Measurements from ENCODE around the gene ABHD2.
"Not testable (repeated sequence)": the region's sequence is repeated elsewhere in the genome, so short reads cannot be mapped to it uniquely, and the experiment has no call there.

ABHD2 gene

DNA sequence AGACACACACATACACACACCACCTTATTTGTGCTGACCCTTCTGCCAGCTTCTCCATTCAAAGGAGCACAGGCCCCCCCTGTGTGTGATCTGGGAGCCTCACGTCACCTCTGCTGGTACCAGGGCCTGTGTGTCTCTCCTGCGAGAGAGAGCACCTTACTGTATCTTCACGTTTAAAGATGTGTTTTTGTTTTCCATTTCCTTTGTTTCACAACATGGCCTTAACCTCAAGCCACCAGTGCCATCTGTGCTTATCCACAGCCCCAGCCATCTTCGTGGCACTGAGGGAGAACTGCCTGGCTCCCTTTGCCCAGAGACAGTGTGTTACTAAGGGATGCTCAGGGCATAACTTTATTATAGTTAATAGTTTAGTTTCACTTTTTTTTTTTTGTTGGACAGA lies 52.3 kb downstream of the ABHD2 start:
- no peak for DNase-seq

DNA sequence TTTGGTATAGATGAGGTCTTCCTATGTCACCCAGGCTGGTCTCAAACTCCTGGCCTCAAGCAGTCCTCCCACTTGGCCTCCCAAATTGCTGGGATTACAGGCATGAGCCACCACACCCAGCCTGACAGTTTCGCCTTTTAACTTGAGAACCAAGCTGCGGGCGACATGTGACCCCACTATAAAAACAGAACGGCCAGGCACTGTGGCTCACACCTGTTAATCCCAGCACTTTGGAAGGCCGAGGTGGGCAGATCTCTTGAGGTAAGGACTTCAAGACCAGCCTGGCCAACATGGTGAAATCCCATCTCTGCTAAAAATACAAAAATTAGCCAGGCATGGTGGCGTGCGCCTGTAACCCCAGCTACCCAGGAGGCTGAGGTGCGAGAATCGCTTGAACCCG lies 52.9 kb downstream of the ABHD2 start:
- DNase-seq = not testable (repeated sequence)

DNA sequence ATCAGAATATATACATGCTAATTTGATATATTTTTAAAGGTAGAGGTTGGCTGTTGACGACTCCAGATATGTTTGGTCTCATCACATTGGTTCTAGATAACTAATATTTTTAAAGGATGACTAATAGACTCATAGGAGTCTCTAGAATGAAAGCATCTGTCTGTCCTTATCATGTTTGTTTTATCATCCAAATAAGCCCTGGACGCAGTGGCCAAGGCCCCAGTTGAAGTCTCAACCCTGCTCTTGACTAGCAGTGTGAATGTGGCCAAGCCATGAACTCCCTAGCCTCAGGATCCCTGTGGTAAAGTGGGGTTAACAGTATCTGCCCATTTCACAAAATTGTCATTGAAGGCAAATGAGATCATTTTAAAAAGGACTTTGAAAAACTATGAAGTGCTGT lies 53.6 kb downstream of the ABHD2 start:
- no peak for DNase-seq

DNA sequence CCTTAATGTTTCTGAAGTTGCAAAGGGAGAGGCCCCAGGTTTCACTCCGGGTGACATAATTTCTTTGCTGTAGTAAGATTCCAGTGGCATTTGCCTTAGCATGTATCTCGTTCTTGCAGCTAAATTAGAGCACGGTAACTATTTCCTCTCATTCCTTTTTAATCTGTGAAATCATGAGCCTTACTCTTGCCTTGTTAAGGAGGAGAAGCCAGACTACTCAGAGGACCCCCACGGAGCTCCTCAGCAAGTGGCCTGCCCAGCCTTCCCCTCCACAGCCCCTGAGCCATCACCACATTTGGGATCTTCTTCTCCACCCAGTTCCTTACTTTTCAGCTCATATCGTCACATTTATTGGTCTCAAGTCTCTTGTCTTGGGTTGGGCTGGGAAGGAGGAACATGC lies 54.2 kb downstream of the ABHD2 start:
- no peak for DNase-seq

DNA sequence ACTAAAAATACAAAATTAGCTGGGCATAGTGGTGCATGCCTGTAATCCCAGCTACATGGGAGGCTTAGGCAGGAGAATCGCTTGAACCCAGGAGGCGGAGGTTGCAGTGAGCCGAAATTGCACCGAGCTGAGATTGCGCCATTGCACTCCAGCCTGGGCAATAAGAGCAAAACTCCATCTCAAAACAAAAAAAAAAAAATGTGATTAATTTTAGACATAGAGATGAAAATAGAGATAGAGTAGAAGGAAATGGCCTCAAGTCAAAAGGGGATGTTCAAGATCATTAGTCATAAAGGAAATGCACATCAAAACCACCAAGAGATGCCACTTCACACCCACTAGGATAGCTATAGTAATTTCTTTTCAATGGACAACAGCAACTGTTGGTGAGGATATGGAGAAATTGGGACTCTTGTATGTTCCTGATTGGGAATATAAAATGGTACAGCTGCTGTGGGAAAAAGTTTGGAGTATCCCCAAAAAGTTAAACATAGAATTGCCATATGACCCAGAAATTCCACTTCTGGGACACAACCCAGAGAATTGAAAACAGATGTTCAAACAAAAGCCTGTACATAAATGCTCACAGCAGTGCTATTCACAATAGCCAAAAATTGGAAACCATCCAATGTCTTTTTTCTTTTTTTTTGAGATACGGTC lies 55.4 kb downstream of the ABHD2 start:
- DNase-seq = no peak

DNA sequence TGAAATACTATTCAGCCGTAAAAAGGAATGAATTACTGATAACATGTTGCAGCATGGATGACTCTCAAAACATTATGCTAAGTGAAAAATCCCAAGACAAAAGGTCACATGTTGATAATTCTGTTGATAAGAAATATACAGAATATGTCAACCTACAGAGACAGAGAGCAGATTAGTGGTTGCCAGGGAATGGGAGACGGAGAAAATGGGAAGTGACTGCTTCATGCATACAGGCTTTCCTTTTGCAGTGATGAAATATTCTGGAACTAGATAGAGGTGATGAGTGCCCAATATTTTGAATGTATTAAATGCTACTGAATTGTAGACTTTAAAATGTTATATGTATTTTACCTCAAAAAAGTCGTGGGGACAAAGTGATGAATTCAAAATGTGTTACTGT lies 56.2 kb downstream of the ABHD2 start:
- no peak for DNase-seq

DNA sequence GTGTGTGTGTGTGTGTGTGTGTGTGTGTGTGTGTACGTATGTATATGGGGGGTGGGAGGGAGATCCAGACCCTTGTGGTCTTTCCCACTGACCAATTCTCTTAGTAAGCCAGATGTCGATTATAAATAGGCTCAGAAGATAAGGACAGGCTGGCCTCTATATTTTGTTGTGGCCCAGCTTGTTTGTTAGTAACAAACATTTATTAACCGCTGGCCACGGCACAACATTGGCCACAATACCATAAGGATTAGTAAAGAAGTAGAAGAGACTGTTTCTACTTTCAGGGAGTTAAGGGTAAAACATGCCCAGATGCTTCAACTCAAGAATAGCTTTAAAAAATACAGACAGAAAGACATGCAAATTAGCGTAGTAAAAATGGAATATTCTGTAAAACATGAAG lies 58.1 kb downstream of the ABHD2 start:
- DNase-seq = no peak

DNA sequence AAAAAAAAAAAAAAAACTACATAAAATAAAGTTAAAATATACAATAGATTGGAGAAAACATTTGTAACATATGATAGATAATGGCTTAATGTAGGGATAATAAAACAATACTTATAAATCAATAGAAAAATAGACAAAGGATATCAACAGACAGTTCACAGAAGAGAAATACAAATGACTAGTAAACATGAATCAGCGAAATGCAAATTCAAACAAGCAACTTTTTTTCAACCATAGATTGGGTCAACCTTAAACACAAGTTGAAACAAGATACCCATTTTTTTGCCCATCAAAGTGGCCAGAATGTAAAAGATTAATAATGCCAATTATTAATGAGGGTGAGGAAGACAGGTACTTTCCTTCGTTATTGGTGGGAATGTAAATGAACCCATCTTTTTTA lies 59.9 kb downstream of the ABHD2 start:
- DNase-seq = no peak

DNA sequence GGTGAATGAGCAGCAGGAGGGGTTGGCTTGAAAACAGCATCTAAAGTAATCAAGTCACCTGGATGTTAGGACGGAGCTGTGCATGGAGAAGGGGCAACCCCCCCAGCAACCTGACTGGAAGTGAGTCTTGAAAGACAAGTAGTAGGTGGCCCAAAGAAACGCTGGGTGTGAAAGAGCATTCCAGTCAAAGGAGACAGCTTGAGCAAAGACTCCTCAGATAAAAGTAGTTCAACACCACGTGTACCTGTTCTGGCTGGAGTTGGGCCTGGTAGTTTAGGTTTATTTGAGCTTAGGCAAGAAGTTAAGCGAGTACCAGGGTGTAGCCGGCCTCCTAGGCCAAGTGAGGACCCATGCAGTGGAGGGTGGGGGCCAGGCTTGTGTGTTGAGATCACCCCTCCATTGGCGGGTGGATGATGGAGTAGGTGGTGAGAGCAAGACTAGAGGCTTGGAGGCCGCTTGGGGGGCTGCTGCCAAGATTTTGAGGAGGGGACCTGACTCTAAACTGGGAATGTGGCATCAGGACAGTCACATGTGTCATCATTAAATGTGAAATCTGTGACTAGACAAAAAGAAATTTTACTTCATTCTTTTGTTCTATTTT lies 61.3 kb downstream of the ABHD2 start:
- DNase-seq = no peak

DNA sequence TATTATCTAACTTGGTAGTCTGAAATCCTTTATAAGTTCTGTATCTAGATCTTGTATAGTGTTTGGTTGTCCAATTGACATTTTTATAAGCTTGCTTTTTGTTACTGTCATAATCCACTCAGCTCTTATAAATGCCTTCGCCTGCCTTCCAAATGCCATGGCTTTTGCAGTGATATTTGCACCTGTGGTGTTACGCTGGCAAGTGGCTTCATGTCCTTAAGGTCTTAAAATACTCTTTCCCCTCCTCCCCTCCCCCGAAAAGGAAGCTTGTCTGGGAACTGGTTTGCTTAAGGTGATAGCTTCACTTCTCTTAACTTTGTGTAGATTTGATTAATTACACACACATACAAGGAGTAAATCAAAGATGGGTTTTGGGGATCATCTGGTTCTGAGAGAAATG lies 62.0 kb downstream of the ABHD2 start:
- DNase-seq = no peak

DNA sequence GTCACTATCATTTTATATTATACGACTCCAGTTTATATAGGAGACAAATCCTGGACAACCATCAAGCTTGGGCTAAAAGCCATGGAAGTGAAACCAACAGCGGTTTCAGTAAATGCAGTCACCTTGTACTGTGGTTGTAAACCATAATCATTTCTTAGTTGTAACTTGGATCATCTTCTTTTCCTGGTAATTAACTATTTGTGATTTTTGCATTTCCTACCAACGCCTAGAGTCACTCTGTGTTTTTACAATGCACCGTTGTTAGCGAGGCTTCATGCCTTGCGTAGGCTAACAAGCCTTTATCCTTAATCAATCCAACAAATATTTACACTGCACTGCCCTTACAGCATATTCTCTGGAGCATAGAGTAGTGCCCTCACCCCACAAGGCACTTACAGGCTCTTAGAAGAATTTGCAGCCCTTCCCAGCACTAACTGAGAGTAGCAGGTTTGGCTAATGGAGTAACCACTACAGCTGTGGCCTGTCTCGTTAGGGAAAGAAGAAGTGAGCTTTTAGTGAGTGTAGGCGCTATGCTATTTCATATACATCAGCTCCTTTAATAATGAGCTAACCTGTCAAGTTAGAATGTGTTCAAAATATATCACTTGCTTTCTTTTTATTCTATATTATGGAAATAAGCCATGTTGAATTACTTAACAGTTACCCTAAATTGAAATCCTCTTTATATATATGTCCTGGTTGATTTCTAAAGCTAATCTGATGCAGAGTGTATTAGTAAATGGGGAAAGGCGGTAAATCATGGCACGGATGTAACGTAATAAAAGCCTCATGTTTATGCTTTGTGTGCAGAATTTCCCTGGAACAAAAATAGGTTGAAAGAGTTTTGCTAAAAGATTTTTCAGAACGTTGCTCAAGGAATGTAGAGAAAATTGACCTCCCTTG lies 62.8 kb downstream of the ABHD2 start:
- DNase-seq = no peak

DNA sequence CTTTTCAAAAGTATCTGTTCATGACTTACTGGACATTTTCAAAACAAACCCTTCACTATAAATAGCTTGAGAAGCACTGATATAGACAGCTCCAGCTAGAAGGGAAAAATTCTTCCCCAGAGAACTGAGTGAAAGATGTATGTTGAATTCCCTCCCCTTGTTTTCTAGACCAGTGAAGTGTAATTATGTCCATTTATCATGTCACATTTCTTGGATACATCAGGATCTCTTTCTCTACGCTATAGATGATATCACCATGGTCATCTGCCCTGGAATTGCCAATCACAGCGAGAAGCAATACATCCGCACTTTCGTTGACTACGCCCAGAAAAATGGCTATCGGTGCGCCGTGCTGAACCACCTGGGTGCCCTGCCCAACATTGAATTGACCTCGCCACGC lies 66.9 kb downstream of the ABHD2 start:
- no peak for DNase-seq

DNA sequence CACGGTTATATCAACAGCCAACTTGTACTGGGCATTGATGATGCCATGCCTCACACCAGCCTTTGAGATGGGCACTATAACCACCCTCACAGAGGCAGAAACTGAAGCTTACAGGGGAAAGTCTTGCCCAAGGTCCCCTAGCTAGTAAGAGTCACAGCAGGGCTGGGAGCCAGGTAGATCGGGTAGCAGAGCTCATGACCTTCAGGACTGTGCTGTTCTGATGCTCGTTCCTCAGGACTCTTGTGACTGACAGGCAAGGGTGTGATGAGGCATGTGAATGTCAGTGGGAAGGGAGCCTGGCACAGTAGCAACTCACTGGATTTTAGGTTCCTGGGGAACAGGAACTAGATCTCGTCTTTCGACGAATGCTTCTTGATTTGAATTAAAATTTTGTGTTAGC lies 67.4 kb downstream of the ABHD2 start:
- no peak for DNase-seq

DNA sequence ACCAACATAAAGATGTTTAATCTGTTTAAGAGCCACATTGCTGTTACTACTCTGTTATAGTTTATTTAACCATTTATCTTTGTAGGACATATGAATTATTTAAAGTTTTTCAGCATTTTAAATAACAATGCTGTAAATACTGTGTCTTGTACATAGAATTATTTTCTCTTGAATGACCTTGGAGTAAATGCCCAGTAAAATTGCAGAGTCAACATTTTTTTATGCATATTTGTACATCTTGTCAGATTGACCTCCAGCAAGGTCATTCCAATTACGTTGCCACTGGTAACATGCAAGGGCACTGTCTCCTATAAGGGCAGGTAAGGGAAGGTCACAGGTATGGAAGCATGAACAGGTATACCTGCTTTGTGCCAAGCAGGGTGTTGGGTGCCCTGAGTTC lies 68.8 kb downstream of the ABHD2 start:
- DNase-seq = no peak

DNA sequence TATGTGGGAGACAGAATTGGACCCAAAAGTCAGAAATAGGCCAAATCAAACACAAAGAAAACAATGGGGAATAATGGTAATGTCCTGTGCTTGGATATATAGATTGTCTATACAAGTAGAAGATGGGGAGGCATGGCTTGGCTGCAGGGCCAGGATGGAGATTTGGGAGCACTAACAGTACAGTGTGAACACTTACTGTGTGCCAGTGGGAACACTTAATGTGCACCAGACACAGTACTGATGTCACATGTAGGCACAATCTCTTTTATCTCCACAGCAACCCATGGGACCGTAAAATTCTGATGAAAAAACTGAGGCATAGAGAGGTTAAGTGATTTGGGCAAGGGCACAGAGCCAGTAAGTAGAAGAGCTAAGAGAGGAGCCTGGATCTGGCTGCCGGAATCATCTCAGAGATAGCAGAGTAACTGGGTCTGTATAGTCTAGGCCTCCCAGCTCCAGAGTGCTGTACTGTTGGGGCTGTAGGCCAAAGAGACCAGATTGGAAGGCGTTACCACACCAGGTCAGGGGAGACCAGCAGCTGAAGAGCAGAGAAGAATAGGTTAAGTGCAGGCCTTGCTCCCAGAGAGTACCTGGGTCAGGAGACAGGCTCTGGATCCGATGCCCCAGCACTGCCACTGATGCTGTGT lies 69.8 kb downstream of the ABHD2 start:
- DNase-seq = no peak

DNA sequence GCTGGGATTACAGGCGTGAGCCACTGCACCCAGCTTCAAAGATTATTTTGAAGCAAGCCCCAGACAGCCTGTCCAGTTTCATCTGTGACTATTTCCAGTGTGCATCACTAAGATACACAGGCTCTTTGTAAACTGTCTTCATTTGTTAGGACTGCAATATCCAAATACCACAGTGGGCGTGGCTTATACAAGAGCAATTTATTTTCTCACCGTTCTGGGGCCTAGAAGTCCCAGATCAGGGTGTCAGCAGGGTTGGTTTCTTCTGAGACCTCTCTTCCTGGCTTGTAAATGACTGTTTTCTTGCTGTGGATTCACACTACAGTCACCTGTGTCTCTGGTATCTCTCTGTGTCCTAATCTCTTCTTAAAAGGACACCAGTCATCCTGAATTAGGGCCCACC lies 73.4 kb downstream of the ABHD2 start:
- no peak for DNase-seq

DNA sequence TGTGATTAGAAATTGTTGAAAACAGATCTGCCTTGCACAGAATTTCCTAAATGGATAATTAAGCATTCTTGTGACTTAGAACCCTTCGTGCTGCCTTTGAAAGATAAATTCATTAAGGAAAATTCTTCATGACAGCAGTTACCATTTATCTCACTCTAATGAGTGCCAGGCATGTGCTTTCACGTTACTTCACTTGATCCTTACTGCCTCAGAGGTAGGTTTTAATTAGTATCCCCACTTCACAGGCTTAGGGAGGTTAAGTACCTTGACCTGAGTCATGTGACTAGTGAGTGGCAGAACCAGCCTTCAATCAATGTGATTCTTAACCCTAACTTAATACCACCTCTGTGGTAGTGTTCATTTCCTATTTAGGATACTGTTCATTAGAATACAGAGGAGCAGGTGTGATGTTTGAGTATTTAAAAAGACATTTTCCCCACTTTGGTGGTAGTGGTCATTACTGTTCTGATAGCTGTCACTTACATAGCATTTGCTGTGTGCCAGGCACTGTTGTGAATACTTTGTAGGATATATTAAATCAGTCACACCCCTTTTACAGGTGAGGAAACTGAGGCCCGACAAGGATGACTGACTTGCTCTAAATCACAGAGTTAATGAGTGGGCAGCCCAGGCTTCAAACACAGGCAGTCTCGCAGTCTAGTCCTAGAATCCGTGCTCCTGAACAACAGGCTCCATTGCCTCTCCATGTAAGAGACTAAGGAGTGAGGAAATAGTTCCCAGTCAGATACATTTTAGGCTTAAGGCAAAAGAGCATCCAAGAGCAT lies 75.2 kb downstream of the ABHD2 start:
- DNase-seq = no peak

DNA sequence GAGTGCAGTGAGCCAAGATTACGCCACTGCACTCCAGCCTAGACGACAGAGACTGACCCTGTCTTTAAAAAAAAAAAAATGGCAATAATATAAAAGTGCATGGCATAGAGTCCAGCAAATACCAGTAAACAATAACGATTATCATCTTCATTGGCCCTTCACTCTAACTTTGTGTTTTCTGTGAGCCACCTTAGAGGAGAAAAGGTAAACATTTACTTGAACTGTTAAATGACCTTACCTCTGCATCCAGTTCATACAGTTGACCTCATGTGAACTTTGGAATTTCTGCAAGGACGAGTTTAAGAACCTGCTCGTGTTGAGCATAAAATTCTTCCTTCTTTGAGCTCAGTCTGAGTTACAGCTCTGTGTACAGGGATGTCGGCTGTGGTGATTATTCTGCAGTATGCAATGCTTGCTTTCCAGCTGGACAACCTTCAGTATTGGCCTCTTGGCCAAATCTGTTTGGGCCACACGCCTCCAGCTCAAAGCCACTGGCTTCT lies 76.5 kb downstream of the ABHD2 start:
- DNase-seq = no peak

DNA sequence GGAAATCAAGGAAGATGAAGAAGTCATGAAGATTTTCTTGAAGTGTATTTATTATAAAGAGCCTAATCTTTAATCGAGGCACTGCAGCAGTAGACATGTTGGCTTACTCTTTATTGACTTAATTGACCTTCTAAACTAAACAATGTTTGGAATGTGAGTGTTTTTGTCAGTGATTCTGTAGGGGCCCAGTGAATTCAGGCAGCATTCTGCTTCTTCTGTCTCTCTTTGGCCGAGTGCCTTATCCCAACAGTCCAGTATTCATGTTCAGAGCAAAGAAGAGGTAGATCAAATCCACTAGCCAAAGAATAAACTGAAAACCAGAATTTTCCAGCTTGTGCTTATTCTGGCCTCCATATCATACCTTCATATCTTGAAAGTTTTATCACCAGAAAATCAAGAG lies 77.4 kb downstream of the ABHD2 start:
- DNase-seq = no peak

DNA sequence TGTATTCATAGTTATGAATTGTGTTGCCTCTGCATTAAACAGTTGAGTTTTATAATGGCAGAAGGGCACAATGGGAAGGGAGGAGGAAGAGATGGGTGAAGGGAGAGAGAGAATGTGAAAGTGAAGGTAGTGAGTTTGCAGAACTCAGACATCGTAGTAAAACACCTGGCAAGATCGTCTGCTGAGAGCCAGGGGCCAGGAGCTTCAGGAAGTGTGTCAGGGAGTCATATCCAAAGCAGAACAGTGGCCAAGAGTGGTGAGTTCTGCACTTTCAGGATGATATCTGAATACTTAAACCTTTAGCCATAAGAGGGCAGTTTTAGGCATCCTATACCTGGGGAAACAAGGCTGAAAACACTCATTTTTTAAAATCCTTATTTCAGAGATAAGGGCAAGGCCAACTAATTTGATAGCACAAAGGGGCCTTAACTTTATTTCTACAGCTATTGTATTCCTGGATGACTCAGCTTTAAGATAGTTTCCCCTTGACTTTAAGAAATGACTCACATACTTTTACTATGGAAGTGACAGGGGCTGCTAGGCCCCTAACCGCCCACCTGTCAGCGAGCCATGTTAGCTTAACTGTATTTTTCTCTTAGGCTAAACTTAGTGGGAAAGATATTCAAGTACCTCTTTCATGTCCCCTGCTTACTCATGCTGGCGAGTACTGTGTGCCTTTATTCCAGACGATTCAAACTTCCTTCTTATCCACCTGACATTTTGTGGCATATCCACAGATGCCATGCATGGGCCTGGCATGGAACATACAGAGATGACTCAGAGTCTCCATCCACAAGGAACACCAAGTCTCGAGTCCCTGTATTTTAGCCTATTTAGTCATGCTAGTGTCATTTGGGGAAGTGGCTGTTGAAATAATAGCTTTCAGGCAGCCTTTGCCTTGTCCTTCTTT lies 79.3 kb downstream of the ABHD2 start:
- no peak for DNase-seq

DNA sequence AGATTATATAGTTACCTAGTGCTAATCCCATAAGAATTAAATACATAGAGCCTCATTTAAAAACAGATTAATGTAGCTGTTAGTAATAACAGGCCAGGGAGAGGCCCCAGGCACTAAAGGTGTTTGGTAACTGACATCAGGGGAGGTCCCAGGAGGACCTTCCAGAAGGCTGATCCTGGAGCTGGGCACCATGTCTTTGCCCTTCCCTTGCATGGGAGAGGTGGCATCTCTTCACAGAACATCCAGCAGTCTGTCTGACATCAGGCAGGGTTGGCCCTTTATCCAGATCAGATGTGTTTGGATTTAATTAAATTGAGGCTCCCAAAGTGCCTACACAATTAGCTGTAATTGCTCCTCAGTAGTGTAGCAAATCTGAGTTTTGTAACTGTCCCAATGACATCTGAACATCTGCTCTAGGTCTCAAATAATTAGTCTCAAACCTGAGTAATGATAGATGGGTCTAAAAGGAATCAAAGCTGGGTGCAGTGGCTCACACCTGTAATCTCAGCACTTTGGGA lies 80.1 kb downstream of the ABHD2 start:
- DNase-seq = no peak

Measured in KG1 (cell line).